A172 (cell line): Measurements from ENCODE around the gene CARD11. TPM values are rescaled to one million over a fixed set of nuclear protein-coding genes. Genes with fewer than 3 reads are reported as not detected.
"Not testable (repeated sequence)": the region's sequence is repeated elsewhere in the genome, so short reads cannot be mapped to it uniquely, and the experiment has no call there.

ENCODE experiments used
- DNase-seq: peaks from one replicate; pipeline ENCODE4 v3.0.0-alpha.2; 2015; ENCODE audit warnings: low spot score
- total RNA-seq: library from RNA; depleted of rRNA; stranded (reverse); fragments of >200 nt; shearing (Covaris generic); gene quantifications from 2 replicates; pipeline ENCODE4 v1.2.3, GENCODE V29; 2014

The CARD11 gene
- total RNA-seq, 1 experiment from 2014 or later: 23.0 TPM

DNA sequence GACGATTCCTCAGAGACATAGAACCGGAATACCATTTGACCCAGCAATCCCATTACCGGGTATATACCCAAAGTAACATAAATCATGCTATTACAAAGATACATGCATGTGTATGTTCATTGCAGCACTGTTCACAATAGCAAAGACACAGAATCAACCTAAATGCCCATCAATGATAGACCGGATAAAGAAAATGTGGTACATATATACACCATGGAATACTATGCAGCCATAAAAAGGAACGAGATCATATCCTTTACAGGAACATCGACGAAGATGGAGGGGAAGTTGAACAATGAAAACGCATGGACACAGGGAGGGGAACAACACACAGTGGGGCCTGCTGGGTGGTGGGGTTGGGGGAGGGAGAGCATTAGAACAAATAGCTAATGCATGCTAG, 22.4 kb downstream of the CARD11 start:
- not testable (repeated sequence) for DNase-seq

GRCh38 chr7:3020416-3020815, 23.3 kb downstream of the CARD11 start:
- DNase-seq: no peak

- no peak for DNase-seq
These were observed 23.9 kb downstream of the CARD11 start for GRCh38 chr7:3019801-3020200.

DNA sequence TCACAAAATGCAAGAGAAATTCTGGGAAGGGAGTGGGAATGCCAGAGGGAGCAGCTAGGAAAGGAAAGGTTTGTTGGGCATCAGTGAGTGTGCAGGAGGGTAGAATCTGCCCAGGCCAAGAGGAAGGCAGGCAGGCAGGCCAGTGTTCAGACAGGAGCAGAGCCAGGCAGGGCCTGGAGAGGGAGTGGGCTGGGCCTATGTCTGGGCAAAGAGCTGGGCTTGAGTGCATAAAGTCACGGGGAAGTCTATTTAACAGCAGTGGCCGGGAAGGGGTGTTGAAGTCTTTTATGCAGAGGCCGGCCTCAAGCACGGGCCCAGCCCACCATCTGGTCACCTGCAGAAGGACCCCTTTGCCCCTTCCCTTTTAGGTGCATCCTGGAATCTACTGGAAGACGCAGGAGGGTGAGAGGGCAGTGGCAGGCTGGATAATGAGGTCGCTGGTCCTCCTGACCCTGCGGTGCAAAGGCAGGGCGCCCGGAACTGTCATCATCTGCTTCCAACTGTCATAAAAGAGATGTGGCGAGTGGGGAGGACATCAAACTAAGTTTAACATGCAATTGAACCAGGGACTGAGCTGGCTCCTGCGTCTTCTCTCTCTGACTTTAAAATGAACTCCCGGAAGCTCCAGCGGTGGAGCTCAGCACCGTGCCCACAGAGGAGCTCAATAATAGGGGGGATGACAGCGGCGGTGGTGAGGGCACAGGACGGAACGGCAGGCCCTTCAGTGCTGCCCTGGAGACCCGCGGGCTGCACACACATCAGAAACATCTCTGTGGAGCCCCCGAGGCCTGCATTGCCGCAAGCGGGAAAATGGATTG, 29.5 kb downstream of the CARD11 start:
- no peak for DNase-seq

GRCh38 chr7:3011211-3011852, 32.3 kb downstream of the CARD11 start:
- no peak for DNase-seq

- no peak for DNase-seq
These were observed 33.5 kb downstream of the CARD11 start for GRCh38 chr7:3010161-3010560.

DNA sequence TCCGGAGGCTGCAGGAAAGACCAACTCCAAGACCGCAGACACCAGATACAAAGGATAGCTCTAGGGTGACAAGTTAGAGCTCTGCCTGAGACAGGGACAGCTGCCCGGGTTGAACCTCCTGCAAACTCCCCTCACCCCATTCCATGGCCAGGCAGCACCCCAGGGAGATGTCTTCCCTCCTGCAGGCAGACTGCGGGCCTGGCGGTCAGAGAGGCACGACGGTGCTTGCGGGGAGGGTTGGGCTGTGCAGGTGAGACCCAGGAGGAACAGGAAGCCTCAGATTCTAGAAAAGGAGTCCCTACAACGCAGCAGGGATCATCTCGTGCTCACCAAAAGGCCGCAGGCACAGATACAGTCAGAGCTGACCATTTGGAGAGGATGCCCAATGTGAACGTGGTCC, 34.6 kb downstream of the CARD11 start:
- DNase-seq: no peak

DNA sequence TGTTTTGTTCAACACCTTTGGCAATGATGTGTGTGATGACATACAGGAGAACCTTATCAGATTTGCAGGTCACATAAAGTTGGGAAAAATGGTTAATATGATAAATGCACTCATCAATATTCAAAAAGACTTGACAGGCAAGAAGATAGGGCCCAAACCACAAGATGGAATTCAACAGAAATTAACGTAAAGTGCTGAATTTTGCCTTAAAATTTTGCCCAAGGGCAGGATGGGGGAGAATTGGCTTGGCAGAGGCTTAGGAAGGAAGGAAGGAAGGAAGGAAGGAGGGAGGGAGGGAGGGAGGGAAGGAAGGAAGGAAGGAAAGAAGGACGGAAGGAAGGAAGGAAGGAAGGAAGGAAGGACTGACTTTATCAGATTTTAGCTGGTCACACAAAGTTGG, 35.3 kb downstream of the CARD11 start:
- DNase-seq: no peak

DNA sequence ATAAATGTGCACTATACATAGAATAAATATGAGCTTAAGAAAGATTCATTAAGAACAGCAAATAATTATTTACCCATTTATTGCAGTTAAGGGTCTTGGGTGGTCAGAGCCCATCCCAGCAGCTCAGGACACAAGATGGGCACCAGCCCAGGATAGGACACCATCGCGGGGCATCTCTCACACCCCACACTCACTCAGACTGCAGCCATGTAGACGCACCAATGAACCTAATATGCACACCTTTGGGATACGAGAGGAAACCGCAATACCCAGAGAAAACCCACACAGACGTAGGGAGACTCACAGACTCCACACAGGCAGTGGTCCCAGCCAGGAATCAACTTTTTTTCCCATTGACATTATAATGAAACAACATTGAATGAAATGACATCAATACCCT, 36.0 kb downstream of the CARD11 start:
- no peak for DNase-seq

GRCh38 chr7:3005257-3005656, 38.4 kb downstream of the CARD11 start:
- DNase-seq: peak; percentile 35

- no peak for DNase-seq
These were observed 39.7 kb downstream of the CARD11 start for GRCh38 chr7:3003936-3004335.

GRCh38 chr7:3002631-3003030, 41.0 kb downstream of the CARD11 start:
- no peak for DNase-seq

DNA sequence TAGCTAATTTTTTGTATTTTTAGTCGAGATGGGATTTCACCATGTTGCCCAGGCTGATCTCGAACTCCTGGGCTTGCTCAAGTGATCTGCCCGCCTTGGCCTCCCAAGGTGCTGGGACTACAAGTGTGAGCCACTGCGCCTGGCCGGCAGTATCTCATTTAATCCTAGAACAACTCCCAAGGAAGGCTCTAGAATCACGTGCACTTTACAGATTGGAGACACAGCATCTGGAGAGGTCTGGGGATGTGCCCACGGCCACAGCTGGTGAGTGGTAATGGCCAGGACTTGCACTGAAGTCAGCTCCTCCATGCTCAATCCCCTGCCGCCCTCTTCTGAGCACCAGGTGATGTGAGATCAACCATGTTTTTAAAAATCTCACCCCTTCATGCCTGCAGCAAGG, 43.1 kb downstream of the CARD11 start:
- DNase-seq: no peak

GRCh38 chr7:2999078-2999500, 44.6 kb downstream of the CARD11 start:
- no peak for DNase-seq

DNA sequence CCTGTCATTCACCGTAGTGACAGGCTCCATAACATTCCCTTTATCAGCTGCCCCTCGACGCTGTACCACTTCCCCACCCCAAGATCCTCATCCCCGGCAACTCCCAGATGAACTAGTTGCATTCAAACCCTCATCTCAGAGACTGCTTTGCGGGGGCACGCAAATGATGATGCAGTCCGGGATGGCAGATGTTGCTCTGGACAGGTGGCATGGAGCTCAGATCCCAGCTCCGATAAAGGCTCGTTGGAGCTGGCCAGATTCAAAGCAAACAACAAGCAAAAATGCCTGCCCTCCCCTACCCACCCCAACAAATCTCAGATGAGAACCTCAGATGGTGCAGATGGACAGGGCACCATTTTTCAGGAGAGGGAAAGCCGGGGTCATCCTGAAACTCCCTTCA, 46.7 kb downstream of the CARD11 start:
- no peak for DNase-seq

- no peak for DNase-seq
These were observed 47.5 kb downstream of the CARD11 start for GRCh38 chr7:2996141-2996540.

GRCh38 chr7:2993868-2994267, 49.8 kb downstream of the CARD11 start:
- DNase-seq: no peak

- DNase-seq: no peak
These were observed 50.3 kb downstream of the CARD11 start for GRCh38 chr7:2993396-2993795.

GRCh38 chr7:2990949-2991470, 52.7 kb downstream of the CARD11 start:
- no peak for DNase-seq

DNA sequence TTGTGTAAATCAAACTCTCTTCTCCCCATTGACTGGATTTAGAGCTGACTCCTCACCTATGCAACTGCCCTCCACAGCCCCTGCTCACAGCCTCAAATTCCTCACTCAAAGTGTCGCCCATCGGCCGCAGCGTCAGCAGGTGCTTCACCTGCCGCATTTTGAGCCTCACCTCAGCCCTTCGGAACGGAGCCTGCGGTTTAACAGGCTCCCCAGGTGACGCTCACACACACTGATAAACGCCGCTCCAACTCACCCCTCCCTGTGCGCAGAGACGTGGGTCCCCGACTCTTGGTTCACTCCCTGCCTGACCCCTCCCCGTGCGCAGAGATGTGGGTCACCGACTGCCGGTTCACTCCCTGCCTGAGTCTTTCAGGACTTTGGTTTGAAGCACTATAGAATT, 57.1 kb downstream of the CARD11 start:
- DNase-seq: no peak

- no peak for DNase-seq
These were observed 57.8 kb downstream of the CARD11 start for GRCh38 chr7:2985866-2986265.

DNA sequence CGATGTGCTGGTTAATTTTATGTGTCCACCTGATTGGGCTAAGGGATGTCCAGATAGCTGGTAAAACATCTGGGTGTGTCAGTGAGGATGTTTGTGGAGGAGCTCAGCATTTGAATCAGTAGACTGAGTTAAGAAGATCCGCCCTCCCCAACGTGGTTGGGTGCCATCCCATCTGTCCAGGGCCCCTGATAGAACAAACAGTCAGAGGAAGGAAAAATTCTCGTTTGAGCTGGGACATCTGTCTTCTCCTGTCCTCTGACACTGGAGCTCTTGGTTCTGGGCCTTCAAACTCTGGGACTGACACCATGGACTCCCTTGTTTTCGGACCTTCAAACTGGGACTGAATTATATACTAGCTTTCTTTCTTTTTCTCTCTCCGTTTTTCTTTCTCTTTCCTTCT, 59.6 kb downstream of the CARD11 start:
- no peak for DNase-seq

DNA sequence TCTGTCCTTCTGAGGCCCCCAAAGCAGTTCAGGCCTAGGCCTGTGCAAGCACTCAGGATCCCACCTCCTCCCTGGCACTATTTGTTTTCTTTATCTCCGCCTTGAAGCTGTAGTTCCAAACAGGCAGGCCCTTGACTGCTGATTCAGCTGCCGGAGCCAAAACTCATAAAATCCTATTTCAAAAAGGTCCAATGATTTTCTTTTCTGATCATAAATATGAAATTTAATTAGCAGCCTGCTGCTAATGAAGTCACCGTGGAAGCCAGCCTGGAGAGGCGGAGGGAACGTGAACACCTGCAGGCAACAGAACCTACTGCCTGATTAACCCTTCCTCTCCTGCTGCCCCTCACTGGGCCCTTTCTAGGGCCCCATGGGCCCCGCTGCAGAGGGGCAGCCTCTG, 60.1 kb downstream of the CARD11 start:
- no peak for DNase-seq
